ENCODE data around the gene CACNA2D3.
"Not testable (repeated sequence)": the region's sequence is repeated elsewhere in the genome, so short reads cannot be mapped to it uniquely, and the experiment has no call there.

CACNA2D3 gene

GRCh38 chr3:54593653-54594052 is 471.3 kb downstream of the CACNA2D3 start:
- no peak for DNase-seq

- DNase-seq, result no peak
Measured at GRCh38 chr3:54596087-54596486, 473.7 kb downstream of the CACNA2D3 start.

GRCh38 chr3:54599716-54600115 is 477.4 kb downstream of the CACNA2D3 start:
- no peak for DNase-seq

- no peak for DNase-seq
Measured at GRCh38 chr3:54600441-54601204, 478.3 kb downstream of the CACNA2D3 start.

- DNase-seq, result no peak
Measured at GRCh38 chr3:54604495-54604894, 482.1 kb downstream of the CACNA2D3 start.

GRCh38 chr3:54608041-54608440 is 485.7 kb downstream of the CACNA2D3 start:
- DNase-seq, result no peak

- DNase-seq, result no peak
Measured at GRCh38 chr3:54619053-54619452, 496.7 kb downstream of the CACNA2D3 start.

- no peak for DNase-seq
Measured at GRCh38 chr3:54619531-54619930, 497.2 kb downstream of the CACNA2D3 start.

- no peak for DNase-seq
Measured at GRCh38 chr3:54621184-54621583, 498.8 kb downstream of the CACNA2D3 start.

- DNase-seq, result no peak
Measured at GRCh38 chr3:54622678-54623077, 500.3 kb downstream of the CACNA2D3 start.

GRCh38 chr3:54625805-54626787 is 503.7 kb downstream of the CACNA2D3 start:
- DNase-seq, result no peak

- no peak for DNase-seq
Measured at GRCh38 chr3:54628888-54629441, 506.6 kb downstream of the CACNA2D3 start.

- no peak for DNase-seq
Measured at GRCh38 chr3:54630101-54630623, 507.8 kb downstream of the CACNA2D3 start.

GRCh38 chr3:54631001-54631400 is 508.6 kb downstream of the CACNA2D3 start:
- DNase-seq, result not testable (repeated sequence)

GRCh38 chr3:54631516-54632325 is 509.4 kb downstream of the CACNA2D3 start:
- DNase-seq, result no peak

- no peak for DNase-seq
Measured at GRCh38 chr3:54632326-54632665, 509.9 kb downstream of the CACNA2D3 start.

- no peak for DNase-seq
Measured at GRCh38 chr3:54632834-54633233, 510.5 kb downstream of the CACNA2D3 start.

GRCh38 chr3:54633444-54634121 is 511.2 kb downstream of the CACNA2D3 start:
- no peak for DNase-seq

GRCh38 chr3:54634122-54634469 is 511.7 kb downstream of the CACNA2D3 start:
- no peak for DNase-seq

- DNase-seq, result not testable (repeated sequence)
Measured at GRCh38 chr3:54639790-54640372, 517.5 kb downstream of the CACNA2D3 start.

GRCh38 chr3:54641226-54642014 is 519.1 kb downstream of the CACNA2D3 start:
- DNase-seq, result no peak
